Skin epidermis (tissue), 12 donors: ENCODE data around the gene G2E3.
"Not testable (repeated sequence)": the region's sequence is repeated elsewhere in the genome, so short reads cannot be mapped to it uniquely, and the experiment has no call there.

ENCODE experiments used
- H3K27ac ChIP-seq, 21 experiments: fragments of 200-600 bp; sonication (generic) in 11 of 21; one replicate each; pipeline ENCODE4 v1.5.0; 2020; ENCODE audit warnings: mild to moderate bottlenecking in 3 of 21, inconsistent platforms in 2 of 21, moderate library complexity in 2 of 21
- H3K4me3 ChIP-seq, 7 experiments: fragments of 200-600 bp; sonication (generic) in 2 of 7; one replicate each; pipeline ENCODE4 v1.5.0; 2020; ENCODE audit warnings: inconsistent platforms in 2 of 7, mild to moderate bottlenecking in 2 of 7, moderate library complexity in 1 of 7

The G2E3 gene

DNA sequence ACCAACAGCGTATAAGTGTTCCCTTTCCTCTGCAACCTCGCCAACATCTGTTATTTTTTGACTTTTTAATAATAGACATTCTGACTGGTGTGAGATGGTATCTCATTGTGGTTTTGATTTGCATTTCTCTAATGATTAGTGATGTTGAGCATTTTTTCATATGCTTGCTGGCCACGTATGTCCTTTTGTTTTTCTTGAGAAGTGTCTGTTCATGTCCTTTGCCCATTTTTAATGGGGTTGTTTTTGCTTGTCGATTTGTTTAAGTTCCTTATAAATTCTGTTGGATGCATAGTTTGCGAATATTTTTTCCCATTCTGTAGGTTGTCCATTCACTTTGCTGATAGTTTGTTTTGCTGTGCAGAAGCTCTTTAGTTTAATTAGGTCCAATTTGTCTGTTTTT is 85.5 kb downstream of the G2E3 start:
- H3K4me3 ChIP-seq, H3K27ac ChIP-seq: not testable (repeated sequence)

DNA sequence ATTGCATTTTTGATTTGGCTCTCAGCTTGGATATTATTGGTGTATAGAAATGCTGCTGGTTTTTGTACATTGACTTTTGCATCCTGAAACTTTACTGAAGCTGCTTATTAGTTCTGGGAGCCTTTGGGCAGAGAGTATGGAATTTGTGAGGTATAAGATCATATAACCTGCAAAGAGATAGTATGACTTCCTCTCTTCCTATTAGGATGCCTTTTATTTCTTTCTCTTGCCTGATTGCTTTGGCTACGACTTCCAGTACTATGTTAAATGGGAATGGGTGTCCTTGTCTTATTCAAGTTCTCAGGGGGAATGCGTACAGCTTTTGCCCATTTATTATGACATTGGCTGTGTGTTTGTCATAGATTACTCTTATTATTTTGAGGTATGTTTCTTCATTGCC is 86.6 kb downstream of the G2E3 start:
- H3K4me3 ChIP-seq: no peak overlapping the region
- no peak overlapping the region for H3K27ac ChIP-seq

GRCh38 chr14:30648471-30648870 is 89.5 kb downstream of the G2E3 start:
- no peak overlapping the region for H3K4me3 ChIP-seq
- H3K27ac ChIP-seq: no peak overlapping the region

DNA sequence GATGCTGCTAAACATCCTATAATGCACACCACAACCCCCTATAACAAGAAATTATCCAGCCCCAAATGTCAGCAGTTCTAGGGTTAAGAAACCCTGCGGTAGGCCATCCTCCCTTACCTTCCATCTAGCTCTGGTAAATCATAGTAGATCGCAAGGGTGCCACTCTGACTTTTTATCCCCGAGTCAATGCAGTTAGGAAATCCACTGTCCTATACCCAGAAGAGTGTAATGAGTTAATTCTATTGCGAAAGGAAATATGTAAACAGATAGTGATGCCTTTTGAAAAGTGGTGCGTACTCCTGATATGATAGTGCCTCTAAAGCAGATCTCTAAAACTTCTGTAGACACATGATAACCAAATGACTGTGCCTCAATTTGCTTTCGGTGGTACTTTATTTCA is 93.0 kb downstream of the G2E3 start:
- no peak overlapping the region for H3K4me3 ChIP-seq
- H3K27ac ChIP-seq: no peak overlapping the region

GRCh38 chr14:30655124-30655523 is 96.2 kb downstream of the G2E3 start:
- H3K27ac ChIP-seq: no peak overlapping the region
- no peak overlapping the region for H3K4me3 ChIP-seq

DNA sequence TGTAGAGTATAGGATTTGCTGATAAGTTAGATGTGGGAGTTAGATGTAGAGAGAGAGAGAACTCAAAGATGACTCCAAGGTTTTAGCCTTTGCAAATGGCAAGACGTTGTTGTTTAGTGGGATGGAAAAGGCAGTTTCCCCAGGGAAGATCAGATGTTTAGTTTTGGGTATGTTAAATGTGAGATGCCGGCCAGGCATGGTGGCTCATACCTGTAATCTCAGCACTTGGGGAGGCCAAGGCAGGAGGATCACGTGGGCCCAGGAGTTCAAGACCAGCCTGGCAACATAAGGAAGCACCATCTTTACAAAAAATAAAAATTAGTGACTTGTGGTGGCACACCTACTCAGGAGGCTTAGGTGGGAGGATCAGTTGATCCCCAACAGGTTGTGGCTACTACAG is 96.7 kb downstream of the G2E3 start:
- Histone ChIP-seq H3K27ac (no peak overlapping the region), H3K4me3 (no peak overlapping the region)

DNA sequence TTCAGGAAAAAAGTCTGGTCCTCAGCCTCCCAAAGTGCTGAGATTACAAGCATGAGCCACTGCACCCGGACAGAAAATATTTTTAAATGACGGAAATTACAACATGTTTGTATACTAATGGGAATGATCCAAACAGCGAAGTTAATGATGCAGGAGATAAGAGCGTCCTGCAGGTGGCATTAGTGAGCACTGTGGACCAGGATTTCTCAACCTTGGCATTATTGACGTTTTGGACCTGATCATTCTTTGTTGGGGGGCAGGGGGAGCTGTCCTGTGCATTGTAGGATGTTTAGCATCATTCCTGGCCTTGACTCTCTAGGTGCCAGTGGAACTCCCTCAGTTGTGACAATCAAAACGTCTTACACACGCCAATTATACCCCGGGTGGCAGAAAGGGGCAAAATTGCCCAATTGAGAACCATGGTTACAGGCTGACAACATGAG is 97.3 kb downstream of the G2E3 start:
- Histone ChIP-seq H3K27ac (no peak overlapping the region), H3K4me3 (no peak overlapping the region)

- Histone ChIP-seq H3K27ac (no peak overlapping the region), H3K4me3 (no peak overlapping the region)
Observed at GRCh38 chr14:30657050-30657449, 98.1 kb downstream of the G2E3 start.

DNA sequence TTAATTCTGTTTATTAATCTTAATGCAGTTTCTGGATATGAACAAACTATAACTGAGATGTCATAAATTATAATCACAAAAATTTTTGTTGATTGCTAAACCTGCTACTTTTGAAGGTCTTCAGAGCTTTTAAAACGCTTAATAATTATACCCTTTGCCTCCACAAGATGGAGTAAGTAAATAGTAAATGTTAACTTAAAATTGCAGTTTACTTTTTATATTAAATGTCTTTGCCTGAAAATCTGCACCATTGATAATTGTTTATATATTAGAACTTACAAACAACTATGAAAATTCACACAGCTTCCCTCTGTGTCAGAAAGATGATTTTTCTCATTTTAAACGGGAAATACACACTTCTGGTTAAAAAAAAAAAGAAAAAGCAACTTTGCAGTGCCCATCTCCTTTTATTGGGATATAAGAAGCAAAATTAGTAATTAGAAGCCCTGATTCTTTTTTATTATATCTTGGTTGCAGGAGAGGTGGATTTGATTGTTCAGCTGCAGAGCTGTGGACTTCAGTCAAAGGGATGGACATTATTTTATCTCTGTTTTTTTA is 98.7 kb downstream of the G2E3 start:
- H3K27ac ChIP-seq: no peak overlapping the region
- H3K4me3 ChIP-seq: no peak overlapping the region

DNA sequence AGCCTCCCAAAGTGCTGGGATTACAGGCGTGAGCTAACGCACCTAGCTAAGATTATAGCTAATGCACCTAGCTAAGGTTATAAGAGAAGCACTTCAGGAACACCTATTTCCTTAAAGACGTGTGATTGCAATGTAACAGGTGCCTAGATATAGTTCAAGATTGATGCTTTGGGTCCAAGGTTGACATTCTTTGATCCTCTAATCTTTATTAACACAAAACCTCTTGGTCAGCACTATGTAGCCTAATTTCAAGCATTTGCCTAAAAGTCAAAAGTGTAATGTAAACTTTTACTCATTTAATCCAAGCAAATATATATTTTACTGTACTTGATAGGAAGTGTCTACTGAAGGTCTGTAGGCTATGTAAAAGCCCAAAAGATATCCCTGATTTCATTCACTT is 99.7 kb downstream of the G2E3 start:
- Histone ChIP-seq H3K27ac (no peak overlapping the region), H3K4me3 (no peak overlapping the region)

DNA sequence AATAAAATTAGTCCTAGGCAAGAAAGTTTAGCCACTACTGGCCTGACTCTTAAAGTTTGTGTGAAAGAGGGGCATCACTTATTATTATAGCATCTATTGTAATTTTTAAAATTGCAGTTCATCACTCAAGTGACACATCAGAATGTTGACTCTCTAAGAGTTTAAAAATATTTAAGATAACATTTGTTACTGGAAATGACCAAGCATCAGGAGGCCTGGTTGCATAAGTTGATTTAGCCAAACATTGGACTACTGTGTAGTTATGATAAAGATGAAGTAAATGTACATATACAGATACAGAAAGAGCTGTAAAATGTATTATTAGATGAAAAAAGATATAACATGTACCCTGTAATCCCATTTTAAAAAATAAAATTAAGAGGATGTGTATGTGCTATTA is 110.6 kb downstream of the G2E3 start:
- no peak overlapping the region for H3K27ac ChIP-seq
- no peak overlapping the region for H3K4me3 ChIP-seq
